NB4 (cell line): ENCODE results near the gene DSCAM.
A peak's percentile ranks its signal among the peaks of the same experiment; 100 is the strongest.
"Not testable (repeated sequence)": the region's sequence is repeated elsewhere in the genome, so short reads cannot be mapped to it uniquely, and the experiment has no call there.

Experiments used
- DNase-seq: peaks from one replicate; pipeline ENCODE4 v3.0.0; 2010; ENCODE audit warnings: low read depth
- H3K4me3 ChIP-seq: one replicate; pipeline ENCODE4 v1.5.1; 2011; ENCODE audit warnings: mild to moderate bottlenecking, low read depth, low read length, moderate library complexity
- CTCF ChIP-seq: IDR thresholded peaks from one replicate; pipeline ENCODE4 v1.5.1; 2012; ENCODE audit warnings: low read depth, low read length
- MYC ChIP-seq: IDR thresholded peaks from 2 replicates; pipeline ENCODE4 v1.6.1; 2011; ENCODE audit warnings: low read depth, low read length
- POLR2A ChIP-seq: IDR thresholded peaks from 2 replicates; pipeline ENCODE4 v1.6.1; 2011; ENCODE audit warnings: mild to moderate bottlenecking; ENCODE audit not compliant: insufficient read length; ENCODE audit errors: extremely low read depth
- TF ChIP-seq, protein P1 (sequence below): IDR thresholded peaks from 2 replicates; pipeline ENCODE4 v1.6.1; 2011; ENCODE audit warnings: low read depth, low read length

The DSCAM gene

GRCh38 chr21:40047211-40047610, 799.7 kb downstream of the DSCAM start:
- H3K4me3 ChIP-seq: no peak overlapping the region

DNA sequence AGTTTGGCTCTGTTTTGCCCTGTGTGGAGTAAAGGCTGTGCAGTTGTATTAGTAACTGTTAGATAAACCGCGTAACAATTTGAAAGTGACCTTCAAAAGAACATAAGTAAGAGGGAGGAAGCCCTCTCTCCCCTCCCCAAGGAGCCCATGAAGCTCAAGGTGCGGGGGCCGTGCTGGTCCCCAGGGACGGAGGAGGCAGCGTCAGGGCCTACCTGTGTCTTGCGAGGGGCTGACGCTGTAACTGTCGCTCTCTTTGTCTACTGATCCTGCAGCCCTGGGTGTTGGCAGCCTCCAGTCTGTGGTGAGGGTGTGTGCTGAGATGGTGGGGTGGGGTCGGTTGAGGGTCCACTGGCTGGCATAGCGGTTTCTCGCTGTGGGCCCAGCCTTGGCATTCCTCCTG, 803.1 kb downstream of the DSCAM start:
- TF ChIP-seq CTCF: no peak
- TF ChIP-seq, protein P1, sequence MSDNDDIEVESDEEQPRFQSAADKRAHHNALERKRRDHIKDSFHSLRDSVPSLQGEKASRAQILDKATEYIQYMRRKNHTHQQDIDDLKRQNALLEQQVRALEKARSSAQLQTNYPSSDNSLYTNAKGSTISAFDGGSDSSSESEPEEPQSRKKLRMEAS: no peak
- no peak for TF ChIP-seq MYC
- no peak for TF ChIP-seq POLR2A
- no peak overlapping the region for H3K4me3 ChIP-seq
- DNase-seq: no peak

More at GRCh38 chr21:40047211-40047610, 799.7 kb downstream of the DSCAM start:
- TF ChIP-seq MYC (no peak), POLR2A (no peak), CTCF (no peak)
- TF ChIP-seq, protein P1: no peak
- DNase-seq: no peak

DNA sequence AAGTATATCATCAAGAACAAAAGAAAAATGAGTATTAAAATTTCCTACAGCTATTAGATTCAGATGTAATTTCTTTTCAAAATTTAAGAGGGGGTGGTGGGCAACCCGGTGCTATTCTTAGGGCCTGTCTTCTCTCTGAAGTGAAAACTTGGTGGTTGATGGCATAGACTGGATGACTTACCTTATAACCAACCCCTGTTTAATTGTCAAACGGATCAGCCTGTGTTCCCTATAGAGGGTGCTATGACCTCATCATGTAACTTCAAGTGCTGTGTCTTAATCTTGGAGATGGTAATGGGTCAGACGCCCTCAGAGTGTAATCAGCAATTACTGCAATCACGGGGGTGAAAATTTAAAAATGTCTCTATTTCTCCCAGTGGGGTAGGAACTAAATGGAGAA, 803.5 kb downstream of the DSCAM start:
- no peak for TF ChIP-seq CTCF
- TF ChIP-seq, protein P1: no peak
- no peak for TF ChIP-seq POLR2A
- no peak for TF ChIP-seq MYC
- DNase-seq: peak; percentile 6
- no peak overlapping the region for H3K4me3 ChIP-seq

GRCh38 chr21:40041446-40041845, 805.5 kb downstream of the DSCAM start:
- H3K4me3 ChIP-seq: no peak overlapping the region
- DNase-seq: no peak
- TF ChIP-seq MYC (no peak), CTCF (no peak), POLR2A (no peak)
- TF ChIP-seq, protein P1: no peak

DNA sequence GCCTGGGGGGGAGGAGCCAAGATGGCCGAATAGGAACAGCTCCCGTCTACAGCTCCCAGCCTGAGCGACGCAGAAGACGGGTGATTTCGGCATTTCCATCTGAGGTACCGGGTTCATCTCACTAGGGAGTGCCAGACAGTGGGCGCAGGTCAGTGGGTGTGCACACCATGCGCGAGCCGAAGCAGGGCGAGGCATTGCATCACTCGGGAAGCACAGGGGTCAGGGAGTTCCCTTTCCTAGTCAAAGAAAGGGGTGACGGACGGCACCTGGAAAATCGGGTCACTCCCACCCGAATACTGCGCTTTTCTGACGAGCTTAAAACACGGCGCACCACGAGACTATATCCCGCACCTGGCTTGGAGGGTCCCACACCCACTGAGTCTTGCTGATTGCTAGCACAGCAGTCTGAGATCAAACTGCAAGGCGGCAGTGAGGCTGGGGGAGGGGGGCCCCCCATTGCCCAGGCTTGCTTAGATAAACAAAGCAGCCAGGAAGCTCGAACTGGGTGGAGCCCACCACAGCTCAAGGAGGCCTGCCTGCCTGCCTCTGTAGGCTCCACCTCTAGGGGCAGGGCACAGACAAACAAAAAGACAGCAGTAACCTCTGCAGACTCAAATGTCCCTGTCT, 813.7 kb downstream of the DSCAM start:
- not testable (repeated sequence) for DNase-seq, H3K4me3 ChIP-seq

DNA sequence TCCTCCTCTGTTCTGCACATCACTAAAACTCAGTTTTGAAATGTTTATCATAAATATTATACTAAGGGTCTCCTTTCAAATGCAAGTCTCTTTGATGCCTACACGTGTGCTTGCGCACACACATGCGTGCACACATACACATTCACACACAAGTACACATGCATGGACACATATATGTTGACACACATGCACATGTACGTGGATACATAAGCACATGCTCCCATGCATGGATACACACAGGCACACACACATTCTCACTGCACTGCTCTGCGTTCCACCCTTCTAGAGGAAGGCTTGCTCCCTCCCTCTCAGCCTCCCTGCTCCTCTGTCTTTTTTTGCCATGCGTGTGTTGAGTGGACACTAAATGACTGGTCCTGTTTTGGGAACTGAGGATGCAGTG, 817.1 kb downstream of the DSCAM start:
- TF ChIP-seq MYC: no peak
- no peak for TF ChIP-seq POLR2A
- TF ChIP-seq CTCF: no peak
- TF ChIP-seq, protein P1: no peak
- DNase-seq: no peak
- H3K4me3 ChIP-seq: no peak overlapping the region

DNA sequence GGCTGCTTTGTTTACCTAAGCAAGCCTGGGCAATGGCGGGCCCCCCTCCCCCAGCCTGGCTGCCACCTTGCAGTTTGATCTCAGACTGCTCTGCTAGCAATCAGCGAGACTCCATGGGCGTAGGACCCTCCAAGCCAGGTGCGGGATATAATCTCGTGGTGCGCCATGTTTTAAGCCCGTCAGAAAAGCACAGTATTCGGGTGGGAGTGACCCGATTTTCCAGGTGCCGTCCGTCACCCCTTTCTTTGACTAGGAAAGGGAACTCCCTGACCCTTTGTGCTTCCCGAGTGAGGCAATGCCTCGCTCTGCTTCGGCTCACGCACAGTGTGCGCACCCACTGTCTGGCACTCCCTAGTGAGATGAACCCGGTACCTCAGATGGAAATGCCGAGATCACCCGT, 818.6 kb downstream of the DSCAM start:
- H3K4me3 ChIP-seq, DNase-seq: not testable (repeated sequence)
